ENCODE measurements around the gene FILIP1.

- TF ChIP-seq CTCF (IDR thresholded peaks at IDR 0.05 in 4 of 5, conservative IDR thresholded peaks at IDR 0.05 in 1 of 5): no peak
- TF ChIP-seq POLR2A (IDR thresholded peaks at IDR 0.05): no peak
Measured at GRCh38 chr6:75290136-75290945, 203.3 kb downstream of the FILIP1 start.
